HG03442 (cell line): ENCODE measurements around the gene ADGRG2.
"Not testable (repeated sequence)": the region's sequence is repeated elsewhere in the genome, so short reads cannot be mapped to it uniquely, and the experiment has no call there.

Source experiments
- ATAC-seq: cut with Tn5 transposase; IDR thresholded peaks from one replicate; pipeline ENCODE4 v1.9.1; 2021; ENCODE audit warnings: mild to moderate bottlenecking, moderate library complexity; ENCODE audit not compliant: unreplicated experiment

The ADGRG2 gene

GRCh38 chrX:19089555-19090040, 32.7 kb downstream of the ADGRG2 start:
- ATAC-seq: no peak

- ATAC-seq: no peak
Measured at GRCh38 chrX:19086102-19086772, 36.0 kb downstream of the ADGRG2 start.

- ATAC-seq: no peak
Measured at GRCh38 chrX:19085666-19086065, 36.6 kb downstream of the ADGRG2 start.

GRCh38 chrX:19075754-19076153, 46.5 kb downstream of the ADGRG2 start:
- ATAC-seq: no peak

- ATAC-seq: no peak
Measured at GRCh38 chrX:19072372-19072771, 49.9 kb downstream of the ADGRG2 start.

- no peak for ATAC-seq
Measured at GRCh38 chrX:19070555-19070994, 51.7 kb downstream of the ADGRG2 start.

- not testable (repeated sequence) for ATAC-seq
Measured at GRCh38 chrX:19066987-19067386, 55.3 kb downstream of the ADGRG2 start.

- no peak for ATAC-seq
Measured at GRCh38 chrX:19065535-19065934, 56.7 kb downstream of the ADGRG2 start.

GRCh38 chrX:19064175-19064574, 58.1 kb downstream of the ADGRG2 start:
- ATAC-seq: no peak

- no peak for ATAC-seq
Measured at GRCh38 chrX:19063030-19063429, 59.2 kb downstream of the ADGRG2 start.

GRCh38 chrX:19059067-19059466, 63.2 kb downstream of the ADGRG2 start:
- no peak for ATAC-seq

- ATAC-seq: no peak
Measured at GRCh38 chrX:19057856-19058255, 64.4 kb downstream of the ADGRG2 start.

GRCh38 chrX:19049110-19049509, 73.2 kb downstream of the ADGRG2 start:
- ATAC-seq: no peak

GRCh38 chrX:19046343-19047215, 75.7 kb downstream of the ADGRG2 start:
- no peak for ATAC-seq

- ATAC-seq: no peak
Measured at GRCh38 chrX:19040373-19040772, 81.9 kb downstream of the ADGRG2 start.

GRCh38 chrX:19034025-19034424, 88.2 kb downstream of the ADGRG2 start:
- no peak for ATAC-seq

GRCh38 chrX:19030805-19031204, 91.5 kb downstream of the ADGRG2 start:
- ATAC-seq: no peak

- ATAC-seq: no peak
Measured at GRCh38 chrX:19028560-19028959, 93.7 kb downstream of the ADGRG2 start.

GRCh38 chrX:19024366-19024765, 97.9 kb downstream of the ADGRG2 start:
- no peak for ATAC-seq

- ATAC-seq: no peak
Measured at GRCh38 chrX:19019996-19020395, 102.3 kb downstream of the ADGRG2 start.

- ATAC-seq: no peak
Measured at GRCh38 chrX:19017271-19017670, 105.0 kb downstream of the ADGRG2 start.

- ATAC-seq: not testable (repeated sequence)
Measured at GRCh38 chrX:19016614-19017013, 105.7 kb downstream of the ADGRG2 start.
